Measurements from ENCODE around the gene ADAMTSL4. TPM values are rescaled to one million over a fixed set of nuclear protein-coding genes. Genes with fewer than 3 reads are reported as not detected.
"Not testable (repeated sequence)": the region's sequence is repeated elsewhere in the genome, so short reads cannot be mapped to it uniquely, and the experiment has no call there.

ADAMTSL4 gene
- total and polyA plus RNA-seq, 7 donors, result 7.4 to 109 (median 25.4) TPM

- TF ChIP-seq, protein P1, sequence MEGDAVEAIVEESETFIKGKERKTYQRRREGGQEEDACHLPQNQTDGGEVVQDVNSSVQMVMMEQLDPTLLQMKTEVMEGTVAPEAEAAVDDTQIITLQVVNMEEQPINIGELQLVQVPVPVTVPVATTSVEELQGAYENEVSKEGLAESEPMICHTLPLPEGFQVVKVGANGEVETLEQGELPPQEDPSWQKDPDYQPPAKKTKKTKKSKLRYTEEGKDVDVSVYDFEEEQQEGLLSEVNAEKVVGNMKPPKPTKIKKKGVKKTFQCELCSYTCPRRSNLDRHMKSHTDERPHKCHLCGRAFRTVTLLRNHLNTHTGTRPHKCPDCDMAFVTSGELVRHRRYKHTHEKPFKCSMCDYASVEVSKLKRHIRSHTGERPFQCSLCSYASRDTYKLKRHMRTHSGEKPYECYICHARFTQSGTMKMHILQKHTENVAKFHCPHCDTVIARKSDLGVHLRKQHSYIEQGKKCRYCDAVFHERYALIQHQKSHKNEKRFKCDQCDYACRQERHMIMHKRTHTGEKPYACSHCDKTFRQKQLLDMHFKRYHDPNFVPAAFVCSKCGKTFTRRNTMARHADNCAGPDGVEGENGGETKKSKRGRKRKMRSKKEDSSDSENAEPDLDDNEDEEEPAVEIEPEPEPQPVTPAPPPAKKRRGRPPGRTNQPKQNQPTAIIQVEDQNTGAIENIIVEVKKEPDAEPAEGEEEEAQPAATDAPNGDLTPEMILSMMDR (IDR thresholded peaks at IDR 0.05), result no peak
- peak in 2 of 4 donors; percentile 0 to 7 for ATAC-seq
- H3K9me3 ChIP-seq, result no peaks in the 10 kb centered on the region
- H3K27ac ChIP-seq, result peak overlapping the region; percentile 100
- peaks cover 10% of the 10 kb centered on the region for H3K4me1 ChIP-seq
- no peaks in the 10 kb centered on the region for H3K27me3 ChIP-seq (ENCODE audit: insufficient read depth in 3 of 3, low read length in 2 of 3)
- H3K36me3 ChIP-seq (ENCODE audit: insufficient read depth in 1 of 2, low read depth in 1 of 2), result peaks cover 10 to 33% of the 10 kb centered on the region in 2 donors
- H3K4me3 ChIP-seq, result peak overlapping the region; percentile 92
- DNase-seq, result no peak
- intact Hi-C loops (cut with DNase I), result loop anchor here (1.0 to 5.0 kb wide), 3 partner anchors 19 to 42 kb away; no protein-coding TSS in a partner anchor
- WGBS, 3 donors, result 53 to 65% (median 61%) methylated on average over 15 of the region's 15 CpGs
These were observed 30.9 kb downstream of the ADAMTSL4 start for GRCh38 chr1:150579945-150580642.

- H3K4me1 ChIP-seq; intact Hi-C loops (cut with DNase I); DNase-seq; H3K9me3 ChIP-seq; H3K27me3 ChIP-seq (ENCODE audit: insufficient read depth in 3 of 3, low read length in 2 of 3); H3K4me3 ChIP-seq; ATAC-seq: not testable (repeated sequence)
- H3K27ac ChIP-seq, result peak overlapping the region; percentile 34
- 80 to 92% (median 90%) methylated on average over 3 of the region's 3 CpGs for WGBS, 3 donors
- peaks cover 4 to 24% of the 10 kb centered on the region in 2 donors for H3K36me3 ChIP-seq (ENCODE audit: insufficient read depth in 1 of 2, low read depth in 1 of 2)
These were observed 31.8 kb downstream of the ADAMTSL4 start for GRCh38 chr1:150580966-150581365.

- H3K27me3 ChIP-seq (ENCODE audit: insufficient read depth in 3 of 3, low read length in 2 of 3); intact Hi-C loops (cut with DNase I); ATAC-seq; H3K4me1 ChIP-seq; H3K9me3 ChIP-seq; DNase-seq; H3K4me3 ChIP-seq: not testable (repeated sequence)
- 96 to 97% (median 96%) methylated on average over 7 of the region's 7 CpGs for WGBS, 3 donors
- Histone ChIP-seq H3K36me3 (ENCODE audit: insufficient read depth in 1 of 2, low read depth in 1 of 2) (peaks cover 3 to 20% of the 10 kb centered on the region in 2 donors), H3K27ac (peak overlapping the region; percentile 34)
These were observed 32.2 kb downstream of the ADAMTSL4 start for GRCh38 chr1:150581437-150581836.

DNA sequence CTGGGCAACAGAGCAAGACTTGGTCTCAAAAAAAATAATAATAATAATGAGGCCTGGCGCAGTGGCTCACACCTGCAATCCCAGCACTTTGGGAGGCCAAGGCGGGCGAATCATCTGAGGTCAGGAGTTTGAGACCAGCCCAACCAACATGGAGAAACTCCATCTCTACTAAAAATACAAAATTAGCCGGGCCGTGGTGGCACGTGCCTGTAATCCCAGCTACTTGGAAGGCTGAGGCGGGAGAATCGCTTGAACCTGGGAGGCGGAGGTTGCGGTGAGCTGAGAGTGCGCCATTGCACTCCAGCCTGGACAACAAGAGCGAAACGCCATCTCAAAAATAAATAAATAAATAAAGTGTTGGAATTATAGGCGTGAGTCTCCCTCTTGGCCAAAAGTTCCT is 32.8 kb downstream of the ADAMTSL4 start:
- WGBS, 3 donors, result 89 to 96% (median 93%) methylated on average over 14 of the region's 14 CpGs
- peaks cover 2 to 14% of the 10 kb centered on the region in 2 donors for H3K36me3 ChIP-seq (ENCODE audit: insufficient read depth in 1 of 2, low read depth in 1 of 2)
- DNase-seq; ATAC-seq; H3K27me3 ChIP-seq (ENCODE audit: insufficient read depth in 3 of 3, low read length in 2 of 3); H3K9me3 ChIP-seq; H3K27ac ChIP-seq; H3K4me1 ChIP-seq; intact Hi-C loops (cut with DNase I); H3K4me3 ChIP-seq: not testable (repeated sequence)

DNA sequence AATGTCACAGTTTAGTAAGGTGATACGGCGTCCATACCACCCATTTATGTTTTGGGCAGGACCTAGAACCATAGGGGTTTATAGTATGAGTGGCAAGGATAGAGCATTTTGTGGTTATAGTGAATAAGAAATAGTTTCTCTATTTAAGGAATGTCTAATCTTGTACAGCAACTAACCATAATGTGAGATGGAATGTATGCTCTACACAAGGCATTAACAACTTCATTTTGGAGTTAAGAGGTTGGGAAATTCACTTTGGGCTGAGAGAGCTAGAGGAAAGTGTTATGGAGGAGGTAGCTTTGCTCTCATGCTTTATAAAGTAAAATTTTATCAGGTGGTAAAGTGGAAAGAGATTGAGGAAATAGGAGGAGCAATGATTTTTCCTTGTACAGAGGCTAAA is 33.2 kb downstream of the ADAMTSL4 start:
- TF ChIP-seq, protein P1 (IDR thresholded peaks at IDR 0.05), result no peak
- no peaks in the 10 kb centered on the region for H3K27me3 ChIP-seq (ENCODE audit: insufficient read depth in 3 of 3, low read length in 2 of 3)
- intact Hi-C loops (cut with DNase I), result no loop called here
- no peak for ATAC-seq
- no peak overlapping the region for H3K4me3 ChIP-seq
- peak overlapping the region; percentile 16 for H3K27ac ChIP-seq
- no peak for DNase-seq
- WGBS, 3 donors, result 66 to 100% (median 92%) methylated on average over 2 of the region's 2 CpGs
- H3K4me1 ChIP-seq, result peaks cover 6% of the 10 kb centered on the region
- H3K9me3 ChIP-seq, result no peaks in the 10 kb centered on the region
- peaks cover 0 to 10% of the 10 kb centered on the region in 2 donors for H3K36me3 ChIP-seq (ENCODE audit: insufficient read depth in 1 of 2, low read depth in 1 of 2)

DNA sequence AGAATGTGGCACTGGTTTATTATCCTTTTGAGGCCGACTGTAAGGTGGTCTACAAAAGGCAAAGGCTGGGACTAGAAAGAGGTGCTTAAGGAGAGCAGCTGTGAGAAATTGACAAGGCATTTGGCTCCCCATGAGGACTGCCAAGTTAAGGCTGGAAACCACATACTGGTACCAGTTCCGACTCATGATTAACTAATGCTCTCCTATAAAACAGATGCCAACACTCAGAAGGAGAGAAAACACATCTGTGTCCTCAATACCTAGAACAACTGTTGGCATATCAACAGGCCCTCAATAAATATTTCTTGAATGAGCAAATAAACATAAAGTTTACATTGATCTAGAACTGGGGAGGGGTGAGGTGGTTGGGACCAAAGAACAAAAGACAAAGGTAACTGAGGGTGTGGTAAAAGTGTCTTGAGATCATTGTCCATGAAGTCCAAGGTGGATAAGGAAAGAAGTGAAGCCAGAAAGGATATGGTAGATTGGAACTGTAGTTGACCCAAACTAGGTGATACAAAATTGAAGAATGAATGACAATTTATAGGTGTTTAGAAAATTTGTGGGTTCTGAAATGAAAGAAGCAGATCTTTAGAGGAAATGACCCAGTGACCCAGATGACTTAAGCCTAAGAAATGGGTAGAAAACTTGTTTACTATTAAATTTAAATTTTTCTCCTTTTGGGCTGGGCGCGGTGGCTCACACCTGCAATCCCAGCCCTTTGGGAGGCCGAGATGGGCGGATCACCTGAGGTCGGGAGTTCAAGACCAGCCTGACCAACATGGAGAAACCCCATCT is 47.1 kb downstream of the ADAMTSL4 start:
- DNase-seq, result no peak
- intact Hi-C loops (cut with DNase I), result no loop called here

More for the DNA sequence above, 47.1 kb downstream of the ADAMTSL4 start:
- Histone ChIP-seq H3K9me3 (no peaks in the 10 kb centered on the region), H3K27ac (no peak overlapping the region), H3K36me3 (ENCODE audit: insufficient read depth in 1 of 2, low read depth in 1 of 2) (peaks cover 0 to 5% of the 10 kb centered on the region in 2 donors), H3K4me3 (no peak overlapping the region), H3K27me3 (ENCODE audit: insufficient read depth in 3 of 3, low read length in 2 of 3) (no peaks in the 10 kb centered on the region), H3K4me1 (no peaks in the 10 kb centered on the region)
- no peak for ATAC-seq
- TF ChIP-seq, protein P1 (IDR thresholded peaks at IDR 0.05), result no peak
- 87 to 89% (median 87%) methylated on average over 7 of the region's 7 CpGs for WGBS, 3 donors

All from psoas muscle (tissue), 8 donors.